ENCODE measurements around the gene PLA2G2D.
"Not testable (repeated sequence)": the region's sequence is repeated elsewhere in the genome, so short reads cannot be mapped to it uniquely, and the experiment has no call there.

- TF ChIP-seq POLR2A, CTCF, EP300, POLR2AphosphoS5 (IDR thresholded peaks at IDR 0.05): not testable (repeated sequence)
Measured at GRCh38 chr1:20130518-20130917, 11.2 kb upstream of the PLA2G2D start.
